Measurements from ENCODE around the gene POLR1A.

DNA sequence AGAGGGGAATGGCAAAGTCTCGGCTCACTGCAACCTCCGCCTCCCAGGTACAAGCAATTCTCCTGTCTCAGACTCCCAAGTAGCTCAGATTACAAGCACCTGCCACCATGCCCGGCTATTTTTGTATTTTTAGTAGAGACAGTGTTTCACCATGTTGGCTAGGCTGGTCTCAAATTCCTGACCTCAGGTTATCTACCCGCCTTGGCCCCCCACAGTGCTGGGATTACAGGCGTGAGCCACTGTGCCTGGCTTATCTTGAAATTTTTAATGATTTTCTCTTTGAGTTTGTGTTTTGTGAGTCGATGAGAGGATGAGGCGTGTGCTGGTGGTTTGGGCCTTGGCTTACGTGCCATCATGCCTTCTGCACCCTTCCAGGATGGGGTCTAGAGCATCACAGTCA lies 115.6 kb downstream of the POLR1A start:
- TF ChIP-seq POLR2AphosphoS5 (IDR thresholded peaks at IDR 0.05) (no peak), POLR2A (IDR thresholded peaks at IDR 0.05) (no peak)
- TF ChIP-seq, protein P1, sequence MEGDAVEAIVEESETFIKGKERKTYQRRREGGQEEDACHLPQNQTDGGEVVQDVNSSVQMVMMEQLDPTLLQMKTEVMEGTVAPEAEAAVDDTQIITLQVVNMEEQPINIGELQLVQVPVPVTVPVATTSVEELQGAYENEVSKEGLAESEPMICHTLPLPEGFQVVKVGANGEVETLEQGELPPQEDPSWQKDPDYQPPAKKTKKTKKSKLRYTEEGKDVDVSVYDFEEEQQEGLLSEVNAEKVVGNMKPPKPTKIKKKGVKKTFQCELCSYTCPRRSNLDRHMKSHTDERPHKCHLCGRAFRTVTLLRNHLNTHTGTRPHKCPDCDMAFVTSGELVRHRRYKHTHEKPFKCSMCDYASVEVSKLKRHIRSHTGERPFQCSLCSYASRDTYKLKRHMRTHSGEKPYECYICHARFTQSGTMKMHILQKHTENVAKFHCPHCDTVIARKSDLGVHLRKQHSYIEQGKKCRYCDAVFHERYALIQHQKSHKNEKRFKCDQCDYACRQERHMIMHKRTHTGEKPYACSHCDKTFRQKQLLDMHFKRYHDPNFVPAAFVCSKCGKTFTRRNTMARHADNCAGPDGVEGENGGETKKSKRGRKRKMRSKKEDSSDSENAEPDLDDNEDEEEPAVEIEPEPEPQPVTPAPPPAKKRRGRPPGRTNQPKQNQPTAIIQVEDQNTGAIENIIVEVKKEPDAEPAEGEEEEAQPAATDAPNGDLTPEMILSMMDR (IDR thresholded peaks at IDR 0.05), result no peak
